Measurements from ENCODE around the gene LRRC8D.
A peak's percentile ranks its signal among the peaks of the same experiment; 100 is the strongest.

DNA sequence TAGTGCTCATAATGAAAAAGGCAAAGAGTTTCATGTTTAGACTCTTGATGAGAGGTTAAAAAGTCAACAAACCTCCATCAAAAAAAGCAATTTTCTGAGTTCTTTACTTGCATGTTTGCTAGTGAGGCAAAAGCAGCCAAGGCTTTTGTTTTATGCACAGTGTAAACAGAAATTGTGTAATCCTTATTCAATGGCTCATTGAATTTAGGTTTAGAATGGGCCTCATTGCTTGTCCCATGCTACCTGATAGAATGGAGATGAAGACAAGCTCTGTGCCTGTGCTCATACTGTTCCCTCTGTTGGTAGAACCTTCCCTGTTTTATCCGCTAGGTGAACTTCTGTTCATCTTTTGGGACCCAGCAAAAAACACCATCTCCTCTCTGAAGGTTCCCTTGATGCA is 10.0 kb upstream of the LRRC8D start:
- TF ChIP-seq, protein P1, sequence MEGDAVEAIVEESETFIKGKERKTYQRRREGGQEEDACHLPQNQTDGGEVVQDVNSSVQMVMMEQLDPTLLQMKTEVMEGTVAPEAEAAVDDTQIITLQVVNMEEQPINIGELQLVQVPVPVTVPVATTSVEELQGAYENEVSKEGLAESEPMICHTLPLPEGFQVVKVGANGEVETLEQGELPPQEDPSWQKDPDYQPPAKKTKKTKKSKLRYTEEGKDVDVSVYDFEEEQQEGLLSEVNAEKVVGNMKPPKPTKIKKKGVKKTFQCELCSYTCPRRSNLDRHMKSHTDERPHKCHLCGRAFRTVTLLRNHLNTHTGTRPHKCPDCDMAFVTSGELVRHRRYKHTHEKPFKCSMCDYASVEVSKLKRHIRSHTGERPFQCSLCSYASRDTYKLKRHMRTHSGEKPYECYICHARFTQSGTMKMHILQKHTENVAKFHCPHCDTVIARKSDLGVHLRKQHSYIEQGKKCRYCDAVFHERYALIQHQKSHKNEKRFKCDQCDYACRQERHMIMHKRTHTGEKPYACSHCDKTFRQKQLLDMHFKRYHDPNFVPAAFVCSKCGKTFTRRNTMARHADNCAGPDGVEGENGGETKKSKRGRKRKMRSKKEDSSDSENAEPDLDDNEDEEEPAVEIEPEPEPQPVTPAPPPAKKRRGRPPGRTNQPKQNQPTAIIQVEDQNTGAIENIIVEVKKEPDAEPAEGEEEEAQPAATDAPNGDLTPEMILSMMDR (conservative IDR thresholded peaks at IDR 0.05; ENCODE audit: low read depth, low read length): no peak
- no peak for TF ChIP-seq POLR2A (IDR thresholded peaks at IDR 0.05; ENCODE audit: low read depth, low read length)
- TF ChIP-seq BHLHE40 (IDR thresholded peaks at IDR 0.05; ENCODE audit: low read depth, low read length): no peak
- no peak for TF ChIP-seq MAFK (IDR thresholded peaks at IDR 0.05; ENCODE audit: low read depth, low read length)
- TF ChIP-seq NFE2L2 (IDR thresholded peaks at IDR 0.05; ENCODE audit: low read depth, low read length): no peak
- no peak for TF ChIP-seq MAZ (IDR thresholded peaks at IDR 0.05; ENCODE audit: borderline replicate concordance, low read depth, low read length)
- TF ChIP-seq RFX5 (IDR thresholded peaks at IDR 0.05; ENCODE audit: low read depth, low read length): no peak
- TF ChIP-seq CEBPB (IDR thresholded peaks at IDR 0.05; ENCODE audit: low read depth, low read length): 0 out of 2 replicates have a peak, but pooled peaks have one; percentile 18
- TF ChIP-seq RAD21 (IDR thresholded peaks at IDR 0.05; ENCODE audit: low read length): no peak
- no peak for TF ChIP-seq SMC3 (IDR thresholded peaks at IDR 0.05; ENCODE audit: low read depth, low read length)
- TF ChIP-seq, protein P2, sequence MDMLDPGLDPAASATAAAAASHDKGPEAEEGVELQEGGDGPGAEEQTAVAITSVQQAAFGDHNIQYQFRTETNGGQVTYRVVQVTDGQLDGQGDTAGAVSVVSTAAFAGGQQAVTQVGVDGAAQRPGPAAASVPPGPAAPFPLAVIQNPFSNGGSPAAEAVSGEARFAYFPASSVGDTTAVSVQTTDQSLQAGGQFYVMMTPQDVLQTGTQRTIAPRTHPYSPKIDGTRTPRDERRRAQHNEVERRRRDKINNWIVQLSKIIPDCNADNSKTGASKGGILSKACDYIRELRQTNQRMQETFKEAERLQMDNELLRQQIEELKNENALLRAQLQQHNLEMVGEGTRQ (IDR thresholded peaks at IDR 0.05; ENCODE audit: low read depth, low read length): no peak
- TF ChIP-seq CHD1 (IDR thresholded peaks at IDR 0.05; ENCODE audit: low read depth, low read length): no peak
